Endothelial cell of umbilical vein (primary cell): ENCODE data around the gene GTSE1. TPM values are rescaled to one million over a fixed set of nuclear protein-coding genes. Genes with fewer than 3 reads are reported as not detected.

ENCODE experiments used
- BruUV-seq: library from RNA; stranded (reverse); fragments of 400-500 nt; replicated peaks from 2 replicates; lab custom pipeline; 2021; lab: Mats Ljungman, UMichigan
- CTCF ChIA-PET: fragments of 300-600, 350-600 bp; sonication (Branson Sonifier 250); formaldehyde crosslinking; loops from one replicate; lab custom pipeline; 2021; ENCODE audit warnings: antibody characterized with exemption, inconsistent platforms; lab: Charles Lee
- POLR2A ChIA-PET: fragments of 300-600, 350-600 bp; sonication (Branson Sonifier 250); formaldehyde crosslinking; loops from one replicate; lab custom pipeline; 2021; ENCODE audit warnings: antibody characterized with exemption, inconsistent platforms; lab: Charles Lee
- DNase-seq: peaks from one replicate; pipeline ENCODE4 v3.0.0-alpha.2; 2011; ENCODE audit warnings: low read depth, low spot score
- FAIRE-seq: peaks from 2 replicates; lab custom pipeline; 2011; peaks lifted over from hg19 to GRCh38; lab: Jason Lieb, UNC
- H2AFZ ChIP-seq: 2 replicates; pipeline ENCODE4 v1.6.0; 2012; ENCODE audit warnings: low read depth, low read length, control low read depth, inconsistent platforms
- H3K27ac ChIP-seq: 2 replicates; pipeline ENCODE4 v1.5.1; 2011; ENCODE audit warnings: low read depth, mild to moderate bottlenecking, control low read depth, low read length, moderate library complexity; ENCODE audit not compliant: insufficient read depth
- H3K27me3 ChIP-seq, 2 experiments: 2 replicates each; pipeline versions ENCODE4 v1.6.0 to v1.6.1; 2011; ENCODE audit warnings: low read length in 2 of 2, mixed read lengths in 1 of 2; ENCODE audit not compliant: control insufficient read depth in 2 of 2, insufficient read depth in 2 of 2
- H3K36me3 ChIP-seq, 2 experiments: 2 replicates in 1 of 2; 3 replicates in 1 of 2; pipeline ENCODE4 v1.5.1; 2011; ENCODE audit warnings: low read length in 2 of 2, mild to moderate bottlenecking in 1 of 2, moderate library complexity in 1 of 2; ENCODE audit not compliant: control insufficient read depth in 2 of 2, insufficient read depth in 2 of 2; ENCODE audit errors: extremely low read depth in 1 of 2
- H3K4me1 ChIP-seq: 3 replicates; pipeline ENCODE4 v1.5.1; 2011; ENCODE audit warnings: mild to moderate bottlenecking, low read length; ENCODE audit not compliant: control insufficient read depth, insufficient read depth; ENCODE audit errors: extremely low read depth
- H3K4me2 ChIP-seq: 2 replicates; pipeline ENCODE4 v1.6.1; 2011; ENCODE audit warnings: low read length, control low read depth, mixed read lengths; ENCODE audit not compliant: insufficient read depth
- H3K4me3 ChIP-seq, 3 experiments: fragments of 200-600 bp in 1 of 3; sonication (generic), shearing (Covaris generic) in 1 of 3; replicated peaks in 1 of 3; 2 replicates each; pipeline ENCODE4 v1.5.1; 2011 to 2016; ENCODE audit warnings: control low read depth in 3 of 3, low read length in 3 of 3, mild to moderate bottlenecking in 2 of 3, inconsistent platforms in 1 of 3, low read depth in 1 of 3, moderate library complexity in 1 of 3; ENCODE audit not compliant: insufficient read depth in 1 of 3
- H3K79me2 ChIP-seq: 2 replicates; pipeline ENCODE4 v1.6.0; 2012; ENCODE audit warnings: low read length, inconsistent platforms; ENCODE audit not compliant: control insufficient read depth, insufficient read depth
- H3K9ac ChIP-seq: replicated peaks from 2 replicates; pipeline ENCODE3; 2011; ENCODE audit warnings: low read length, control low read depth; ENCODE audit not compliant: insufficient read depth; ENCODE audit errors: extremely low read depth
- H3K9me1 ChIP-seq: replicated peaks from 3 replicates; pipeline ENCODE4 v1.6.0; 2011; ENCODE audit warnings: mild to moderate bottlenecking, low read length; ENCODE audit not compliant: control insufficient read depth, insufficient read depth; ENCODE audit errors: extremely low read depth
- H3K9me3 ChIP-seq: replicated peaks from 2 replicates; pipeline ENCODE4 v1.5.1; 2012; ENCODE audit warnings: low read length, inconsistent platforms; ENCODE audit not compliant: control insufficient read depth, insufficient read depth
- H4K20me1 ChIP-seq: replicated peaks from 2 replicates; pipeline ENCODE3; 2011; ENCODE audit warnings: mild to moderate bottlenecking, low read length; ENCODE audit not compliant: control insufficient read depth, insufficient read depth; ENCODE audit errors: extremely low read depth
- EZH2 ChIP-seq: IDR thresholded peaks from 2 replicates; pipeline ENCODE4 v1.6.1; 2012; ENCODE audit warnings: borderline replicate concordance, low read depth, mild to moderate bottlenecking, moderate library complexity, low read length, inconsistent platforms; ENCODE audit not compliant: severe bottlenecking
- FOS ChIP-seq: IDR thresholded peaks from 2 replicates; pipeline ENCODE4 v1.6.1; 2011; ENCODE audit warnings: mild to moderate bottlenecking, low read length, moderate library complexity, borderline replicate concordance; ENCODE audit not compliant: insufficient read depth
- GATA2 ChIP-seq: IDR thresholded peaks from 2 replicates; pipeline ENCODE4 v1.7.0; 2011; ENCODE audit warnings: low read depth, mild to moderate bottlenecking, moderate library complexity, mixed read lengths, low read length; ENCODE audit not compliant: insufficient read length, insufficient read depth
- JUN ChIP-seq: IDR thresholded peaks from 2 replicates; pipeline ENCODE4 v1.6.1; 2011; ENCODE audit warnings: borderline replicate concordance, low read depth; ENCODE audit not compliant: insufficient read length, insufficient read depth
- MYC ChIP-seq: IDR thresholded peaks from one replicate; pipeline ENCODE4 v1.6.1; 2011; ENCODE audit warnings: mild to moderate bottlenecking, low read depth, low read length
- POLR2A ChIP-seq: IDR thresholded peaks from 2 replicates; pipeline ENCODE4 v1.6.1; 2012; ENCODE audit warnings: low read depth, mild to moderate bottlenecking, control low read depth, low read length
- POLR2AphosphoS5 ChIP-seq: IDR thresholded peaks from 2 replicates; pipeline ENCODE4 v1.6.1; 2012; ENCODE audit warnings: low read depth, mild to moderate bottlenecking, control low read depth, low read length, moderate library complexity; ENCODE audit not compliant: insufficient read depth
- dilution Hi-C: fragments of 300-500 bp; cut with MboI; formaldehyde crosslinking; loops from one replicate; pipeline ENCODE4 v1.15.0; 2019; ENCODE audit warnings: low sequenced_read_pairs; ENCODE audit not compliant: extremely low pct_ligation_motif_present
- intact Hi-C: fragments of 100-400 bp; cut with micrococcal nuclease; formaldehyde crosslinking; loops from one replicate; pipeline ENCODE4 v1.10.0; 2022
- polyA plus RNA-seq, 4 experiments: library from polyadenylated mRNA; depleted of rRNA in 3 of 4; stranded (reverse) in 3 of 4; unstranded in 1 of 4; fragments of >200 nt; gene quantifications; 2 replicates each; pipeline versions ENCODE4 v1.2.1 to v1.2.3, GENCODE V29; 2011 to 2012; ENCODE audit warnings: missing spikeins in 1 of 4
- total RNA-seq: library from RNA; stranded (reverse); gene quantifications from 2 replicates; pipeline ENCODE4 v1.2.3, GENCODE V29; 2021
- TF ChIP-seq, protein P1 (sequence below), 2 donors: IDR thresholded peaks; 1 replicate in 1 of 2; 2 replicates in 1 of 2; pipeline ENCODE4 v1.5.1; 2011; ENCODE audit warnings: low read length in 2 of 2, mild to moderate bottlenecking in 2 of 2, moderate library complexity in 2 of 2, control low read depth in 1 of 2, inconsistent platforms in 1 of 2, low read depth in 1 of 2; ENCODE audit not compliant: insufficient read depth in 1 of 2; ENCODE audit errors: extremely low read depth in 1 of 2
- TF ChIP-seq, protein P2 (sequence below): IDR thresholded peaks from 2 replicates; pipeline ENCODE4 v1.6.1; 2011; ENCODE audit not compliant: insufficient read depth, insufficient read length

Gene GTSE1
- total and polyA plus RNA-seq, 2 donors (not counting 3 experiments of a cell fraction or from before 2014, with no cell fraction given) = 25.9 to 57.2 TPM

DNA sequence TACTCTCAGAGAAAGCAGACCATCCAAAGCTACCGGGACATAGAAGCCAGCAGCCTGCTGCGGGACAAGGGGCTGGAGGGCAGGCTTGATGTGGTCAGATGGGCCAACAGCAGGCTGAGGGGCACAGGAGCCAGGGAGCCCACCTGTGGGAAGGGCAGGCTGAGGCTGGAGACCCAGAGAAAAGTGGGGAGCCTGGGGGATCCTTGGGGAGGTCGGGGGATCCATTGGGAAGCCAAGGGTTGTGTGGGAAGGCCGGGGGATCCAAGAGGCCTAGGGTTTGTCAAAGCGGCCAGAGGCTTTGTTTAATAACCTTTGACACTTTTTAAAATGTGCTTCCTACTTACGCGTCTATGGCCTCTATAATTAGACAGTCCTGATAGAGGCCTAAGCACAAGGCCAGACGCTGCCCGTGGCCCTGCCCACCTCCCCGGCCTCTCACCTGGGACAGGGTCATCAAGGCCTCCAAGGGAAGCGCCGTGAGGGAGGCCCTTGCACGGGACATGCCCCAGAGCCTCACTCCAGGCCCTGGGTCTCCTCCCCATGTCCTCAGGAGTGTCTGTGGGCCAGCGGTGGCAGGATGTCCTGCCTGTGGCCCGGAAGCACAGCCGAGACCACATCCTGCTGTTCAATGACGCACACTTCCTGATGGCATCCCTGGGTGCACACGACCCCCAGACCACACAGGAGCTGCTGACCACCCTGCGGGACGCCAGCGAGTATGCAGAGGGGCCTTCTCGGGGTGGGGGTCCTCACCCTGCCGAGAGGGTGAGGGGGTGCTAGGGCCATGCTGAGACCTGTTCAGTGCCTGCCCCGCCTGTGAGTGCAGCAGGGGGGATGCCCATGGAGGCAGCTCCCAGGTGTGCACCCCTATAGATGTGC lies 8.6 kb upstream of the GTSE1 start:
- Histone ChIP-seq H3K27me3 (no peaks in the 10 kb centered on the region), H3K9ac (peak overlapping the region; percentile 5), H3K4me2 (peak overlapping the region; percentile 31), H3K9me3 (no peaks in the 10 kb centered on the region), H3K27ac (peak overlapping the region; percentile 60), H3K79me2 (no peaks in the 10 kb centered on the region), H3K36me3 (peaks cover 5 to 20% of the 10 kb centered on the region in 2 experiments), H3K4me3 (no peak overlapping the region), H3K4me1 (peaks cover 16% of the 10 kb centered on the region), H2AFZ (peak overlapping the region; percentile 18), H4K20me1 (no peaks in the 10 kb centered on the region), H3K9me1 (no peaks in the 10 kb centered on the region)
- DNase-seq (peak; percentile 21), FAIRE-seq (peak; percentile 83)
- dilution Hi-C loops (no loop called here), intact Hi-C loops (no loop called here)
- BruUV-seq = no TSS peak
- CTCF ChIA-PET = interaction anchor here (1.4 to 2.2 kb wide), 2 partner anchors 8 to 18 kb away, joined by 4 to 7 read pairs; partner anchors contain the start of gene GTSE1
- POLR2A ChIA-PET = no interaction called here
- no peak for TF ChIP-seq MYC
- TF ChIP-seq FOS = peak; percentile 40
- TF ChIP-seq POLR2AphosphoS5 = peak; percentile 74
- TF ChIP-seq JUN = peak; percentile 30

DNA sequence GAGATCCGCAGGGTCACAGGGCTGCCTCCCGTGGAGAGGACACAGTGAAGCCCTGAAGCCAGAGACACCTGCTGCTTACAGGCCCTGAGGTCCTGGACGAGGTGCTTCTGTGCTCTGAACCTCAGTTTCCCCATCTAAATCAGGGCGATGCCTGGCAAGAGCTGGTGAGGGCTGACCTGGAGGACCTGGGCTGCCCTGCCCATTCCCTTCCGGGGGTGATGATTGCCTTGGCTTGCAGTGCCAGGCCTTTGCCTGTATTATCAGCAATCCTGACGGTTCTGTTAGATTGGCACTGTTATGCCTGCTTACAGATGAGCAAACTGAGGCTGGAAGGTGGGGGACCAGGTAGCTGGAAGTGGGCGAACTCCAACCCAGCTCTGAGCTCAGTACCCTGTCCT lies 7.8 kb upstream of the GTSE1 start:
- H3K9me3 ChIP-seq = no peaks in the 10 kb centered on the region
- H3K4me1 ChIP-seq = peaks cover 16% of the 10 kb centered on the region
- FAIRE-seq = no peak
- H3K36me3 ChIP-seq = peaks cover 5 to 20% of the 10 kb centered on the region in 2 experiments
- intact Hi-C loops = no loop called here
- TF ChIP-seq EZH2 (no peak), JUN (no peak), GATA2 (no peak), POLR2AphosphoS5 (no peak), MYC (no peak), POLR2A (no peak), FOS (no peak)
- TF ChIP-seq, protein P1, sequence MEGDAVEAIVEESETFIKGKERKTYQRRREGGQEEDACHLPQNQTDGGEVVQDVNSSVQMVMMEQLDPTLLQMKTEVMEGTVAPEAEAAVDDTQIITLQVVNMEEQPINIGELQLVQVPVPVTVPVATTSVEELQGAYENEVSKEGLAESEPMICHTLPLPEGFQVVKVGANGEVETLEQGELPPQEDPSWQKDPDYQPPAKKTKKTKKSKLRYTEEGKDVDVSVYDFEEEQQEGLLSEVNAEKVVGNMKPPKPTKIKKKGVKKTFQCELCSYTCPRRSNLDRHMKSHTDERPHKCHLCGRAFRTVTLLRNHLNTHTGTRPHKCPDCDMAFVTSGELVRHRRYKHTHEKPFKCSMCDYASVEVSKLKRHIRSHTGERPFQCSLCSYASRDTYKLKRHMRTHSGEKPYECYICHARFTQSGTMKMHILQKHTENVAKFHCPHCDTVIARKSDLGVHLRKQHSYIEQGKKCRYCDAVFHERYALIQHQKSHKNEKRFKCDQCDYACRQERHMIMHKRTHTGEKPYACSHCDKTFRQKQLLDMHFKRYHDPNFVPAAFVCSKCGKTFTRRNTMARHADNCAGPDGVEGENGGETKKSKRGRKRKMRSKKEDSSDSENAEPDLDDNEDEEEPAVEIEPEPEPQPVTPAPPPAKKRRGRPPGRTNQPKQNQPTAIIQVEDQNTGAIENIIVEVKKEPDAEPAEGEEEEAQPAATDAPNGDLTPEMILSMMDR (IDR thresholded peaks at IDR 0.05; ENCODE audit: extremely low read depth in 1 of 2, insufficient read depth in 1 of 2, low read depth in 1 of 2, low read length in 2 of 2) = no peak
- TF ChIP-seq, protein P2, sequence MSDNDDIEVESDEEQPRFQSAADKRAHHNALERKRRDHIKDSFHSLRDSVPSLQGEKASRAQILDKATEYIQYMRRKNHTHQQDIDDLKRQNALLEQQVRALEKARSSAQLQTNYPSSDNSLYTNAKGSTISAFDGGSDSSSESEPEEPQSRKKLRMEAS = no peak
- H2AFZ ChIP-seq = no peak overlapping the region
- no peak overlapping the region for H3K4me2 ChIP-seq
- BruUV-seq = no TSS peak
- no peaks in the 10 kb centered on the region for H3K9me1 ChIP-seq
- peak overlapping the region; percentile 60 for H3K27ac ChIP-seq
- no peak overlapping the region for H3K9ac ChIP-seq
- dilution Hi-C loops = no loop called here
- ChIA-PET POLR2A (no interaction called here), CTCF (no interaction called here)
- no peaks in the 10 kb centered on the region for H3K79me2 ChIP-seq
- no peaks in the 10 kb centered on the region for H3K27me3 ChIP-seq
- H3K4me3 ChIP-seq = no peak overlapping the region
- no peaks in the 10 kb centered on the region for H4K20me1 ChIP-seq
- no peak for DNase-seq
